AG10803 (cell line): ENCODE results near the gene TMEM45A.
"Not testable (repeated sequence)": the region's sequence is repeated elsewhere in the genome, so short reads cannot be mapped to it uniquely, and the experiment has no call there.

Source experiments
- DNase-seq: peaks from one replicate; pipeline ENCODE4 v3.0.0; 2010; ENCODE audit warnings: low read depth
- H3K4me3 ChIP-seq: 2 replicates; pipeline ENCODE4 v1.5.1; 2011; ENCODE audit warnings: mild to moderate bottlenecking, low read length, control low read depth
- TF ChIP-seq, protein P1 (sequence below): conservative IDR thresholded peaks from 2 replicates; pipeline ENCODE4 v1.5.1; 2011; ENCODE audit warnings: mild to moderate bottlenecking, low read length, control low read depth, inconsistent platforms

The TMEM45A gene

DNA sequence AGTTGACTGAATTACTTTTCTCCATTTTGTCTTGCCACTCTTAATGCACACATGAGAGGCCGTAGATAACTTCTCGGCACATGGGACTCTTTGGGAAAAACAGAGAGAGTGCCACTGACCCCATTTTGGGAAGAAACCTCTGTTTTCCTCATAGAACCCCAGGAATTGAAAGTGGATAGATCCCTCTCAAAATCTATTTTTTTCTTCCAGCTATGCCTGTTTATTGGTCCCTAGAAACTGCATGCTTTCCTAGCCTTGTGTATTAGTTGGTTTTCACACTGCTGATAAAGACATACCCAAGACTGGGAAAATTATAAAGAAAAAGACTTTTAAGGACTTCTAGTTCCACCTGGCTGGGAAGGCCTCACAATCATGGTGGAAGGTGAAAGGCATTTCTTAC, 23.7 kb upstream of the TMEM45A start:
- H3K4me3 ChIP-seq, result no peak overlapping the region
- TF ChIP-seq, protein P1, sequence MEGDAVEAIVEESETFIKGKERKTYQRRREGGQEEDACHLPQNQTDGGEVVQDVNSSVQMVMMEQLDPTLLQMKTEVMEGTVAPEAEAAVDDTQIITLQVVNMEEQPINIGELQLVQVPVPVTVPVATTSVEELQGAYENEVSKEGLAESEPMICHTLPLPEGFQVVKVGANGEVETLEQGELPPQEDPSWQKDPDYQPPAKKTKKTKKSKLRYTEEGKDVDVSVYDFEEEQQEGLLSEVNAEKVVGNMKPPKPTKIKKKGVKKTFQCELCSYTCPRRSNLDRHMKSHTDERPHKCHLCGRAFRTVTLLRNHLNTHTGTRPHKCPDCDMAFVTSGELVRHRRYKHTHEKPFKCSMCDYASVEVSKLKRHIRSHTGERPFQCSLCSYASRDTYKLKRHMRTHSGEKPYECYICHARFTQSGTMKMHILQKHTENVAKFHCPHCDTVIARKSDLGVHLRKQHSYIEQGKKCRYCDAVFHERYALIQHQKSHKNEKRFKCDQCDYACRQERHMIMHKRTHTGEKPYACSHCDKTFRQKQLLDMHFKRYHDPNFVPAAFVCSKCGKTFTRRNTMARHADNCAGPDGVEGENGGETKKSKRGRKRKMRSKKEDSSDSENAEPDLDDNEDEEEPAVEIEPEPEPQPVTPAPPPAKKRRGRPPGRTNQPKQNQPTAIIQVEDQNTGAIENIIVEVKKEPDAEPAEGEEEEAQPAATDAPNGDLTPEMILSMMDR, result no peak
- no peak for DNase-seq

DNA sequence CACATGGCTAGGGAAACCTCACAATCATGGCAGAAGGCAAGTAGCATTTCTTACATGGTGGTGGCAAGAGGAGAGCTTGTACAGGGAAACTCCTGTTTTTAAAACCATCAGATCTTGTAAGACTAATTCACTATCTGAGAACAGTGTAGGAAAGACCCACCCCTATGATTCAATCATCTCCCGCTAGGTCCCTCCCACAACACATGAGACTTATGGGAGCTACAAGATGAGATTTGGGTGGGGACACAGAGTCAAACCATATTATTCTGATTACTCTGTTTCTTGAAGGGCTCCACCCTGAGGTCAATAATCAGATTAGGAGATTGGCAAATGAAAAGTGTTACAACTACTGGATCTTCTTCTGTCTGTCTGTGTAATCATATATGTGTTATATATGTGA, 21.5 kb upstream of the TMEM45A start:
- TF ChIP-seq, protein P1, result no peak
- no peak overlapping the region for H3K4me3 ChIP-seq
- DNase-seq, result no peak

DNA sequence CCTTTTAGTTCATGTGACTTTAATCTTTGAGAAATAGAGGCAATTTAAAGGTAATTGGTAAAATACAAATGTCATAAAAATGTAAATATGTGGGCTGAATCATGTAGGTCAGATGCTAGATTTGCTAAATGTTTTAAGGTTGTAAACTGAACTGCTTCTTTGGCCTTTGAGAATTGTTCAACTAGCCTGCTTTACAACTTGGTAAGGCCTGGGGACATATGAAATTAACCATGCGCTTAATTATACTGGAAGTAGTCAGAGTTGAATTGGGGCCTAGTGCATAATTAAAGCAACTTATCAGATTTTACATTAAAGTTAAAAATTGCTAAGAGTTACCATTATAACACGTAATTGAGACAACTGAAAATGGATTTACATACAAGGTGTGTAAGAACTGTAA, 21.0 kb upstream of the TMEM45A start:
- no peak for DNase-seq
- no peak overlapping the region for H3K4me3 ChIP-seq
- TF ChIP-seq, protein P1, result no peak

DNA sequence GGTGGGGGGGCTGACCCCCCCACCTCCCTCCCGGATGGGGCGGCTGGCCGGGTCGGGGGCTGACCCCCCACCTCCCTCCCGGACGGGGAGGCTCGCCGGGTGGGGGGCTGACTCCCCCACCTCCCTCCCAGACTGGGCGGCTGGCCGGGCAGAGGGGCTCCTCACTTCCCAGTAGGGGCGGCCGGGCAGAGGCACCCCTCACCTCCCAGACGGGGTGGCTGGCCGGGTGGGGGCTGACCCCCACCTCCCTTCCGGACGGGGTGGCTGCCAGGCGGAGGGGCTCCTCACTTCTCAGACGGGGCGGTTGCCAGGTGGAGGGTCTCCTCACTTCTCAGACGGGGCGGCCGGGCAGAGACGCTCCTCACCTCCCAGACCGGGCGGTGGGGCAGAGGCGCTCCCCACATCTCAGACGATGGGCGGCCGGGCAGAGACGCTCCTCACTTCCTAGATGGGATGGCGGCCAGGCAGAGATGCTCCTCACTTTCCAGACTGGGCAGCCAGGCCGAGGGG, 14.5 kb upstream of the TMEM45A start:
- not testable (repeated sequence) for H3K4me3 ChIP-seq, DNase-seq

DNA sequence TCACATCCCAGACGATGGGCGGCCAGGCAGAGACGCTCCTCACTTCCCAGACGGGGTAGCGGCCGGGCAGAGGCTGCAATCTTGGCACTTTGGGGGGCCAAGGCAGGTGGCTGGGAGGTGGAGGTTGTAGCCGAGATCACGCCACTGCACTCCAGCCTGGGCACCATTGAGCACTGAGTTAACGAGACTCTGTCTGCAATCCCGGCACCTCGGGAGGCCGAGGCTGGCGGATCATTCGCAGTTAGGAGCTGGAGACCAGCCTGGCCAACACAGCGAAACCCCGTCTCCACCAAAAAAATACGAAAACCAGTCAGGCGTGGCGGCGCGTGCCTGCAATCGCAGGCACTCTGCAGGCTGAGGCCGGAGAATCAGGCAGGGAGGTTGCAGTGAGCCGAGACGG, 13.9 kb upstream of the TMEM45A start:
- DNase-seq, H3K4me3 ChIP-seq: not testable (repeated sequence)

DNA sequence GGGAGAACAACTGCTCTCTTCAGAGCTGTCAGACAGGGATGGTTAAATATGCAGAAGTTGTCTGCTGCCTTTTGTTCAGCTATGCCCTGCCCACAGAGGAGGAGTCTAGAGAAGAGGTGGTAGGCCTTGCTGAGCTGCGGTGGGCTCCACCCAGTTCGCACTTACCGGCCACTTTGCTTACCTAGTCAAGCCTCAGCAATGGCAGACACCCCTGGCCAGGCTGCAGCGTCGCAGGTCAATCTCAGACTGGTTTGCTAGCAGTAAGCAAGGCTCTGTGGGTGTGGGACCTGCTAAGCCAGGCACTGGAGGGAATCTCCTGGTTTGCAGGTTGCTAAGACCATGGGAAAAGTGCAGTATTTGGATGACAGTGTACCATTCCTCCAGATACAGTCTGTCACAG, 12.3 kb upstream of the TMEM45A start:
- no peak overlapping the region for H3K4me3 ChIP-seq
- DNase-seq, result no peak
- TF ChIP-seq, protein P1, result no peak

DNA sequence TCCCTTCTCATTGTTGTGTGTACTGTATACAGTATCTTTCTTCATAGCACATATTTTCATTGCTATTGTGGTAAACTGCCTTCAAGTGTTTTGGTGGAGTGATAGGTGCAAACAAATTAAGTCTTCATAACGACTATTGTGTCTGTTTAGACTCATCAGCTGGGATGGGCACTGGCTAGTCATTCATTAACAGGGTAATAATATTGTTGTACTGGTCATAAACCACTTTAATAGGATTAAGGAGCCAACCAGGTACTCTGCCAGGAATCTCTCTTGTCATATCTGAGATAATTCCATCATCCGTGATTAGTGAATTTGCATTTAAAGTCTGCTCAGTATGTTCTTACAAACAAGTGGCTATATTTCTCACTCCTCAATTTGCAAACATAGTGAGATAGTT, 10.2 kb upstream of the TMEM45A start:
- H3K4me3 ChIP-seq, result no peak overlapping the region
- TF ChIP-seq, protein P1, result no peak
- DNase-seq, result no peak

DNA sequence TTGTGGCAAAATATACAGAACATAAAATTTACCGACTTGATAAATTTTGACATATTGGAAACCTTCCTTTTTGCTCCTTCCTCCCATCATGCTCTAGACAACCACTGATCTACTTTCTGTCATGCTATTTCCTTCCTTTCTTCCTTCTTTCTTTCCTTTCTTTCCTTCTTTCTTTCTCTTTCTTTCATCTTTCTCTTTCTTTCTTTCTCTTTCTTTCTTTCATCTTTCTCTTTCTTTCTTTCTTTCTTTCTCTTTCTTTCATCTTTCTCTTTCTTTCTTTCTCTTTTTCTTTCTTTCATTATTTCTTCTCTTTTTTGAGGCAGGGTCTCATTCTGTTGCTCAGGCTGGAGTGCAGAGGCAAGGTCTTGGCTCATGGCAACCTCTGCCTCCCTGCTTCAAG, 8.9 kb upstream of the TMEM45A start:
- TF ChIP-seq, protein P1, result no peak
- H3K4me3 ChIP-seq, result no peak overlapping the region
- DNase-seq, result no peak
